ENCODE results near the gene CENPX. TPM values are rescaled to one million over a fixed set of nuclear protein-coding genes. Genes with fewer than 3 reads are reported as not detected.
A peak's percentile ranks its signal among the peaks of the same experiment; 100 is the strongest.

CENPX gene
- total and polyA plus RNA-seq, 2 of the 13 experiments (the other 11 are each of a cell fraction or from before 2014, with no cell fraction given): 92.7 to 170 TPM

GRCh38 chr17:81990836-81991683, 31.6 kb downstream of the CENPX start (continued):
- TF ChIP-seq ZBTB14 (CRISPR knock-in tag; IDR thresholded peaks at IDR 0.05): no peak

- peaks cover 17% of the 10 kb centered on the region for H3K79me2 ChIP-seq (ENCODE audit: insufficient read depth, low read length)
- in situ Hi-C loops (cut with HindIII; ENCODE audit: extremely low pct_ligation_motif_present, low pct_unique_long_range_greater_than_20kb) (no loop called here), intact Hi-C loops (cut with micrococcal nuclease; ENCODE audit: unreplicated experiment) (no loop called here)
- no TSS peak for BruUV-seq (replicated peaks)
- H3K27ac ChIP-seq (ENCODE audit: extremely low read length, insufficient read depth, low read length): no peak overlapping the region
- H3K36me3 ChIP-seq (replicated peaks in 1 of 2; ENCODE audit: control insufficient read depth in 1 of 2, insufficient read depth in 2 of 2, low read length in 2 of 2): peaks cover 23 to 49% of the 10 kb centered on the region in 2 experiments
- H2AFZ ChIP-seq (ENCODE audit: low read length): no peak overlapping the region
- 97% methylated on average over 26 of the region's 26 CpGs for WGBS (ENCODE audit: low lambda C conversion rate)
- FAIRE-seq: no peak
- peaks cover 43% of the 10 kb centered on the region for H3K4me1 ChIP-seq (ENCODE audit: insufficient read depth, low read length)
- DNase-seq (ENCODE audit: low spot score): no peak
- no peaks in the 10 kb centered on the region for H3K27me3 ChIP-seq (ENCODE audit: control insufficient read depth in 1 of 2, insufficient read depth in 2 of 2, low read length in 2 of 2)
- H3K9ac ChIP-seq (ENCODE audit: insufficient read depth, low read depth, low read length): no peak overlapping the region
- no peaks in the 10 kb centered on the region for H4K20me1 ChIP-seq (ENCODE audit: insufficient read depth, low read length)
- H3K4me2 ChIP-seq (ENCODE audit: low read depth, low read length): no peak overlapping the region
- H3K4me3 ChIP-seq (replicated peaks in 1 of 3; ENCODE audit: insufficient read depth in 1 of 3, low read depth in 2 of 3, low read length in 3 of 3): no peak overlapping the region
- ATAC-seq: no peak
- no peaks in the 10 kb centered on the region for H3K9me3 ChIP-seq (ENCODE audit: low read length)
- ChIA-PET CTCF (ENCODE audit: low intra/inter-chr PET ratio, low total read pairs) (no interaction called here), POLR2A (no interaction called here)
- TF ChIP-seq RBFOX2 (IDR thresholded peaks at IDR 0.05; ENCODE audit: low read depth, low read length) (0 out of 2 replicates have a peak, but pooled peaks have one; percentile 5), ZNF879 (CRISPR knock-in tag; IDR thresholded peaks at IDR 0.05) (no peak), HCFC1 (IDR thresholded peaks at IDR 0.05; ENCODE audit: low read depth, low read length) (no peak), ZSCAN25 (CRISPR knock-in tag; IDR thresholded peaks at IDR 0.05) (no peak), REPIN1 (CRISPR knock-in tag; IDR thresholded peaks at IDR 0.05; ENCODE audit: borderline replicate concordance, low read depth) (no peak)
Measured at GRCh38 chr17:81987161-81987770, 35.4 kb downstream of the CENPX start.

All from HepG2 (cell line).